Measurements from ENCODE around the gene TM7SF2. TPM values are rescaled to one million over a fixed set of nuclear protein-coding genes. Genes with fewer than 3 reads are reported as not detected.

Gene TM7SF2
- total RNA-seq, 1 donor from 2014 or later: 8.4 TPM

DNA sequence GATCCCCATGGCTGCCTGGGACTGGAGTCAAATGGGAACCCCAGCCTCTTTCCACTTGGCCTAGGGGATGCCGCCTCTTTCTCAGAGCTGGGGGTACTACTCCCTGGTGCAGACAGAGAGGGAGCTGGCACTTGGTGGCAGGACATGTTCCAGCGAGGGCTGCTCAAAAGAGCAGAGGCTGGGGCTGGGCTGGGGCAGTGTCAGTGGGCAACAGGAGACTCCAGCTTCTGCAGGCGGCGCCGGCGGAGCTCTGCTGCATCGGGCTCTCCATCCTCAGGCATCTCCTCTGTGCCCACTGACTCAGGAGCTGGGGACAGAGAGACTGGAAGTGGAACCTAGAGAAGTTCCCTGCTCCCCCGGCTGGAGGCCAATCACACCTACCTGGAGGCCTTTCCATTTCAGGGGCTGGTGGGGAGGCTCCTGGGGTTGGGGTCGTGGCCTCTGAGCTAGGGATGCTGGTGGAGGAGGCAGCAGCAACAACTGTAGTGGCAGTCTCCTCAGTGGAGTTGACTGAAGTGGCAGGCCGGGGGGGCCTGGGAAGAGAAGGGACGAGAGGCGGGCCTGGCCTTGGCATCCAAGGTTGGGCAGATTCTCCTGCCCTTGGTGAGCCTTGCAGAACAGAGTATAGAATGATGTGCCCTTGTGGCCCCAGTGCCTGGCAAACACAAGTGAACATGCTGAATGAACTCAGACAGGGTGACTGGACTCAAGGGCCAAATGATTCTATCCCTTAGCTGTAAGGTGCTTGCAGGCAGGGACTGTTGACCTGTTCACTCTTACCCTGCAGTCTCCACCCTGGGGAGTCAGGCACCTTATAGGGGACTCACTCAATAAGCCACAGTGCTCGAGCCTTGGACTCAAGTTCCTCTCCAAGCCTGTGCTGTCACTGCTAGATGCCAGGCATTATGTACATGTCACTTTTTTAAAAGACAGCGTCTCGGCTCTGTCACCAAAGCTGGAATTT, 16.8 kb downstream of the TM7SF2 start:
- Histone ChIP-seq H3K4me3 (ENCODE audit: low read length in 3 of 3) (no peak overlapping the region), H3K4me1 (ENCODE audit: control insufficient read depth in 3 of 3, insufficient read depth in 3 of 3, low read length in 3 of 3) (peaks cover 20 to 33% (median 20%) of the 10 kb centered on the region in 3 donors), H3K36me3 (ENCODE audit: control insufficient read depth in 3 of 3, insufficient read depth in 3 of 3, low read length in 3 of 3) (peaks cover 80 to 83% (median 83%) of the 10 kb centered on the region in 3 donors), H3K27me3 (ENCODE audit: control insufficient read depth in 3 of 3, insufficient read depth in 3 of 3, low read length in 3 of 3) (no peaks in the 10 kb centered on the region), H3K27ac (ENCODE audit: low read depth, low read length) (no peak overlapping the region), H3K9me3 (ENCODE audit: control insufficient read depth in 3 of 3, low read length in 3 of 3) (no peaks in the 10 kb centered on the region), H3K9ac (ENCODE audit: low read depth in 1 of 3, low read length in 3 of 3) (no peak overlapping the region)

DNA sequence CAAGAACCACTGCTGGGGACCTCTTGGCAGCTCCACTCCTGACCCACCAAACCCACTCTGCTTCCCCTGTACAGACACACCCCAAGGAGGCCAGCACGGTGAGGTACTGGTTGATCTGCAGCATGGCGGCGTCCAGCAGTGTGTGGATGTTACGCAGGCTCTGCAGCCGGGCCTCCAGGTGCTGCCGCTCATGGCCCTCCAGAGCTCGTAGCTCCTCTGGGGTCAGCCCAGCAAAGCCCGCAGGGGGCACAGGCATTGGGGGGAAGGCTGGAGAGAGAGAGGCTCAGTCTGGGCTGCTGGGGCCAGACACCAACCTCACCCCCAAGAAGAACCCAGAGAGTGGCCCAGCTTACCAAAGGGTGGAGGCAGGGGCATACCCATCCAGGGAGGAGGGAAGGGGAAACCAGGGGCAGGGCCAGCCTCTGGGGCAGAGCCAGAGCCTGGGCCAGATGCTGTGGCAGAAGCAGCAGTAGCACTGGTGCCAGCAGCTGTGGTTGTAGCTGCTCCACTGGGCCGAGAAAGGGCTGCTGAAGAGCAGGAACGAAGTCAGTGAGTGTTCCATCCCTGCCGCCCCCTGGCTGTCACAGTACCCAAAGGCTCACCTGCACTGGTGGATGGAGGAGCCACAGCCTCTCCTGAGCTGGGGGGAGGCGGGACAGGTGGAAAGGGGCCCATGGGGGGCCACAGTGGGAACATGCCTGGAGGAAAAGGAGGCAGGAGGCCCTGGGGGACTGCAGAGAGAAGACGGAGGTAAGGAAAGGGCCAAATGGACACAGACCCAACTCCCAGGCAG, 18.2 kb downstream of the TM7SF2 start:
- Histone ChIP-seq H3K9ac (ENCODE audit: low read depth in 1 of 3, low read length in 3 of 3) (no peak overlapping the region), H3K4me1 (ENCODE audit: control insufficient read depth in 3 of 3, insufficient read depth in 3 of 3, low read length in 3 of 3) (peaks cover 24 to 40% (median 25%) of the 10 kb centered on the region in 3 donors), H3K27ac (ENCODE audit: low read depth, low read length) (no peak overlapping the region), H3K36me3 (ENCODE audit: control insufficient read depth in 3 of 3, insufficient read depth in 3 of 3, low read length in 3 of 3) (peaks cover 75 to 79% (median 78%) of the 10 kb centered on the region in 3 donors), H3K4me3 (ENCODE audit: low read length in 3 of 3) (no peak overlapping the region), H3K27me3 (ENCODE audit: control insufficient read depth in 3 of 3, insufficient read depth in 3 of 3, low read length in 3 of 3) (no peaks in the 10 kb centered on the region), H3K9me3 (ENCODE audit: control insufficient read depth in 3 of 3, low read length in 3 of 3) (no peaks in the 10 kb centered on the region)

DNA sequence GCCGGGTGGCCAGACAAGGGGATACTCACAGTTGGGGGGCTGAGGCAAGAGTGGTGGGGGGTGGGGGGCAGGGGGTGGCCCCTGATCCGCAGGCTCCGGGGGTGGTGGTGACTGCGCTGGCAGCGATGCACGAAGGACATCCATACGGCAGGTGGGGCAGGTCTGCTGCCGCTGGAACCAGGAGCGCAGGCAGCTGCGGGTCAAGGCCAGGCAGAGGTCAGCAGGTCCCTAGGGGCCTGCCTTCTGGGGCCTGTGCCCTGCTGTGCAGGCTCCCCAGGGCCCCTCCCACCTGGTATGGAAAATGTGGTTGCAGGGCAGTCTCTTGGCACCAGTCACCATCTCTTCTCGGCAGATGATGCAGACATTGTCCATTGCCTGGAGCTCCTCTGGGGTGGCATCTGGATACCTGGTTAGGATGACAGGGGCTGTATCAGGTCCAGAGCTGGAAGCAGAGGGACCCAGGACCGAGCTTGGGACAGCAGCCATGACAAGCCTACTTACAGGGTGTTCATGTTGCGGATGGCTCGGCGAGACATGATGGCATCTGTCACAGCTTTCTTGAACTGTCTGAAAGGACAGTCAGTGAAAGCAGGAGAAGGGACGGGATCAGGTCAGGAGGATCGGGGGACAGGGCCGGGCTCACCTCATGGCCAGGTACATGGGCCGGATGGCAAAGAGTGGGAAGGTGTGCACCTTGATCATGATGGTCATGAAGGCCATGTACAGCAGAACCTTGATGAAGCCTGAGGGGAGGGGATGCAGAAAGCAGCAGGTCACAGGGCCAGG, 19.2 kb downstream of the TM7SF2 start:
- Histone ChIP-seq H3K36me3 (ENCODE audit: control insufficient read depth in 3 of 3, insufficient read depth in 3 of 3, low read length in 3 of 3) (peaks cover 66 to 70% (median 68%) of the 10 kb centered on the region in 3 donors), H3K27ac (ENCODE audit: low read depth, low read length) (no peak overlapping the region)

DNA sequence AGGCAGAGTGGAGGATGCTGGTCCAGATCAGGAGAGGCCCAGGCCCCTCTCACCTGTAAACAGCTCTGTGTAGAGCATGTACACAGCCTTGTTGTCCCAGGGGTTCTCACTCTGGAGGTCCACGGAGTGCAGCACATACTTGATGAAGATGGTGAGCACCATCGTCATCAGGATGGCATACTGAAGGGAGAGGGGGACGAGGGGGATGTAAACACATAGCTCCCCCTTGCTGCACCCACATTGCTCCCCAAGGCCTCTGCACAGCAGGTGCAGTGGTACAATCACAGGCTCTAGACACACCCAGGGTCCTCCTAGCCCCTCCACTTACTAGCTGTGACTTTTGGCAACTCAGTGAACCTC, 19.7 kb downstream of the TM7SF2 start:
- H3K4me1 ChIP-seq (ENCODE audit: control insufficient read depth in 3 of 3, insufficient read depth in 3 of 3, low read length in 3 of 3): peaks cover 35 to 54% (median 35%) of the 10 kb centered on the region in 3 donors
- H3K4me3 ChIP-seq (ENCODE audit: low read length in 3 of 3): no peak overlapping the region
- H3K9ac ChIP-seq (ENCODE audit: low read depth in 1 of 3, low read length in 3 of 3): no peak overlapping the region
- H3K27me3 ChIP-seq (ENCODE audit: control insufficient read depth in 3 of 3, insufficient read depth in 3 of 3, low read length in 3 of 3): no peaks in the 10 kb centered on the region
- H3K27ac ChIP-seq (ENCODE audit: low read depth, low read length): no peak overlapping the region
- H3K9me3 ChIP-seq (ENCODE audit: control insufficient read depth in 3 of 3, low read length in 3 of 3): no peaks in the 10 kb centered on the region
- peaks cover 62 to 64% (median 63%) of the 10 kb centered on the region in 3 donors for H3K36me3 ChIP-seq (ENCODE audit: control insufficient read depth in 3 of 3, insufficient read depth in 3 of 3, low read length in 3 of 3)

More for the DNA sequence above, 19.2 kb downstream of the TM7SF2 start:
- peaks cover 31 to 48% (median 33%) of the 10 kb centered on the region in 3 donors for H3K4me1 ChIP-seq (ENCODE audit: control insufficient read depth in 3 of 3, insufficient read depth in 3 of 3, low read length in 3 of 3)
- no peaks in the 10 kb centered on the region for H3K9me3 ChIP-seq (ENCODE audit: control insufficient read depth in 3 of 3, low read length in 3 of 3)
- no peak overlapping the region for H3K9ac ChIP-seq (ENCODE audit: low read depth in 1 of 3, low read length in 3 of 3)
- no peak overlapping the region for H3K4me3 ChIP-seq (ENCODE audit: low read length in 3 of 3)
- H3K27me3 ChIP-seq (ENCODE audit: control insufficient read depth in 3 of 3, insufficient read depth in 3 of 3, low read length in 3 of 3): no peaks in the 10 kb centered on the region

DNA sequence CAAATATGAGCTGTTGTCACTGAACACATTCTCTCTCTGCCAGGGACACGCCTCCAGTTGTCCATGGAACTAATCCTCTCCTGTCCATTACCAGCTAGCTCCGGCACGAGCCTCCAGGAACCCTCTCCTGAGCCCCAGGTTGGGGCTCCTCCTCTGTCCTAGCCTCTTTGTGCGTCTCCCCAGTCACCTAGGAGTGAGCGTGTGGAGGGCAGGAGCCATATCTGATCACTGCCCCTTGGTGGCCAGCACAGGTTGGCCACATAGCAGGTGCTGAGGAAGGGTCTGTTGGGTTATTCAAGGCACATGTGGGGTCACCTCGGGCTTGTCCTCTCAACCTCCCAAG, 20.2 kb downstream of the TM7SF2 start:
- no peak overlapping the region for H3K27ac ChIP-seq (ENCODE audit: low read depth, low read length)
- H3K27me3 ChIP-seq (ENCODE audit: control insufficient read depth in 3 of 3, insufficient read depth in 3 of 3, low read length in 3 of 3): no peaks in the 10 kb centered on the region
- peaks cover 35 to 57% (median 35%) of the 10 kb centered on the region in 3 donors for H3K4me1 ChIP-seq (ENCODE audit: control insufficient read depth in 3 of 3, insufficient read depth in 3 of 3, low read length in 3 of 3)
- no peak overlapping the region for H3K4me3 ChIP-seq (ENCODE audit: low read length in 3 of 3)
- H3K9me3 ChIP-seq (ENCODE audit: control insufficient read depth in 3 of 3, low read length in 3 of 3): no peaks in the 10 kb centered on the region
- peaks cover 59% of the 10 kb centered on the region in 3 donors for H3K36me3 ChIP-seq (ENCODE audit: control insufficient read depth in 3 of 3, insufficient read depth in 3 of 3, low read length in 3 of 3)
- peak overlapping the region in 1 of 3 donors; percentile 8 for H3K9ac ChIP-seq (ENCODE audit: low read depth in 1 of 3, low read length in 3 of 3)

DNA sequence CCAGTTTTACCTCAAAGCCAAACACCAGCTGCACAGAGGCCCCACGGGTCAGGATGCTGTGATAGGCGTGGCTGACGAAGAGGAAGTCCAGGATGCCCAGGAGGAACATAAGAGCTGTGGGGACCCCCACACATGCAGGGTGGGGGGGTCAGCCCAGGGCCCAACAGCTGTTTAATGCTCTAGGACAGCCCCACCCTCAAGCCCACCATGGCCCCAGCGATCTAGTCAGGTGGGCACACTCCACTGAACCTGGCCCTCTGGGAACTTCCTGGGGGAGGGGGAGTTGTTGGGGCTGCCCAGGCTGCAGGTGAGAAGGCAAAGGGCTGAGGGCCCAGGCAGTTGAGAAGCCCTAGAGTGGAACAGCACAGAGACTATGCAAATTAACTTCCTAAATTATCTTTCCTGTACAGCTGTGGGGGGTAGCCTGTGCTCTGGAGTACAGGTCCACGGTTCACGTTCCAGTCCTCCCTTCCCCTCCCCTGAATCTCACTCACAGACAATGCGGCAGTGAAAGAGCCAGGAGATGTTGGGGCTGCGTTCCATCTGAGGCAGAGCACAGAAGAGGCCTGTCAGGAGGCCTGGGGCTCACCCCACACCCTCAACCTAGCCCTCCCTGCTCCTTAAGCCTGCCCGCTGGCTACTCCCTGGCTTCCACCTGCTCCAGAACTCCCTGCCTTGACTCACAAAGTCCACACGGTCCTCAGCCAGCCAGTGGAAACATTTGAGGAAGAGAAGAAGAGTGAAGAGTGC, 20.7 kb downstream of the TM7SF2 start:
- Histone ChIP-seq H3K36me3 (ENCODE audit: control insufficient read depth in 3 of 3, insufficient read depth in 3 of 3, low read length in 3 of 3) (peaks cover 54 to 56% (median 54%) of the 10 kb centered on the region in 3 donors), H3K27ac (ENCODE audit: low read depth, low read length) (peak overlapping the region; percentile 100), H3K27me3 (ENCODE audit: control insufficient read depth in 3 of 3, insufficient read depth in 3 of 3, low read length in 3 of 3) (no peaks in the 10 kb centered on the region), H3K4me1 (ENCODE audit: control insufficient read depth in 3 of 3, insufficient read depth in 3 of 3, low read length in 3 of 3) (peaks cover 35 to 57% (median 35%) of the 10 kb centered on the region in 3 donors), H3K4me3 (ENCODE audit: low read length in 3 of 3) (peak overlapping the region in 1 of 3 donors; percentile 93), H3K9ac (ENCODE audit: low read depth in 1 of 3, low read length in 3 of 3) (peak overlapping the region; percentile 8 to 100 (median 99)), H3K9me3 (ENCODE audit: control insufficient read depth in 3 of 3, low read length in 3 of 3) (no peaks in the 10 kb centered on the region)

DNA sequence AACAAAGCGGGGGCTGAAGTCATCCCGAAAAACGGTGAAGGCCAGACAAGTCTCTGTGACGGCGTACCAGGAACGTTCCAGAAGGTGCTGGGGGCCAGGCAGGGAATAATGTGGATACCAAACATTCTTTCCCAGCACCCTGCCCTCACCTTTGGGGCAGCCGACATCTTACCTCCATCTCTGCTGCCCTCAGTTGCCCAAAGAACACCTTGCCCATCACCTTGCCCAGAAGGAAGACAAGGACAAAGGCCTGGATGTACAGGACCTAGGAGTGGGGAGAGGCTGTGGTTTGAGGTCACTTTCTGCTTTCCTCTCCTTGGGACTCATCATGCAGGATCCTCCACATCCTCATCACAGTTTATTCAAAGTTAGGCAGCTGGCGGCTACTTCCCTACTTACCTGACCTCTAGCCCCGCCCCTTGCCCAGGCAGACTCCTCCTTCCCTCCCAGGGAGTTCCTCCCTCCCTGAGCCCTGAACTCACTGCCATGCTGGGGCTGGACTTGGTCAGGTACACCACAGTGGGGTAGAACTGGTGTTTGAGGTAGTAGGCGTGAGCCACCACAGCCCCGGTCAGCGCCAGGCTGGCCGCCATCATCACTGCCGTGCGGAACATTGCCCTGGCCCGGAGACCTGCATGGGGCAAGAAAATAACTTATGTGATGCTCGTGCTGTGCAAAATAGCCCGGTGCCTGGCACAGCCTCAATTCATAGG, 21.5 kb downstream of the TM7SF2 start:
- H3K27ac ChIP-seq (ENCODE audit: low read depth, low read length): peak overlapping the region; percentile 100
- peak overlapping the region; percentile 99 to 100 (median 99) for H3K9ac ChIP-seq (ENCODE audit: low read depth in 1 of 3, low read length in 3 of 3)
- peaks cover 35 to 57% (median 35%) of the 10 kb centered on the region in 3 donors for H3K4me1 ChIP-seq (ENCODE audit: control insufficient read depth in 3 of 3, insufficient read depth in 3 of 3, low read length in 3 of 3)
- H3K4me3 ChIP-seq (ENCODE audit: low read length in 3 of 3): peak overlapping the region; percentile 93 to 98 (median 94)
- H3K9me3 ChIP-seq (ENCODE audit: control insufficient read depth in 3 of 3, low read length in 3 of 3): no peaks in the 10 kb centered on the region
- peaks cover 48 to 51% (median 48%) of the 10 kb centered on the region in 3 donors for H3K36me3 ChIP-seq (ENCODE audit: control insufficient read depth in 3 of 3, insufficient read depth in 3 of 3, low read length in 3 of 3)
- H3K27me3 ChIP-seq (ENCODE audit: control insufficient read depth in 3 of 3, insufficient read depth in 3 of 3, low read length in 3 of 3): no peaks in the 10 kb centered on the region

DNA sequence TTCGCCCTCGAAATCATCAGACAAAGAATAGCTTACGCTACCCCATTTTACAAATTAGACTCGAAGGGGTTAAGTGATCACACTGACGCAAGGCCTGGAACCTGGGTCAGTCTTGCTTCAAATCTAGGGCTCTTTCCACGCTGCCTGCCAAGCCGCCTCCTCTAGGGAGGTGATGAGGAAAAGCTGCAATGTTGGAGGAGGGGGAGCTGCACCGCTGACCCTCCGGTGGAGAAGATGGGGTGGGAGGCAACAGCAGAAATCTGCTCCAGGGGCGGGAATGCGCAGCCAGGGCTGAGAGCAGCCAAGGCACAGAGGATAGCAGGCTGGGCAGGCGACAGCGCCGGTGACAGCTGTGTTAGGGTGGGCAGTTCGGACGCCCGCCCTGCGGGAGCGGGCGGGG, 22.1 kb downstream of the TM7SF2 start:
- H3K27me3 ChIP-seq (ENCODE audit: control insufficient read depth in 3 of 3, insufficient read depth in 3 of 3, low read length in 3 of 3): no peaks in the 10 kb centered on the region
- H3K4me3 ChIP-seq (ENCODE audit: low read length in 3 of 3): peak overlapping the region; percentile 93 to 98 (median 94)

More for the DNA sequence above, 22.1 kb downstream of the TM7SF2 start:
- Histone ChIP-seq H3K9ac (ENCODE audit: low read depth in 1 of 3, low read length in 3 of 3) (peak overlapping the region; percentile 99 to 100 (median 99)), H3K27ac (ENCODE audit: low read depth, low read length) (peak overlapping the region; percentile 100), H3K36me3 (ENCODE audit: control insufficient read depth in 3 of 3, insufficient read depth in 3 of 3, low read length in 3 of 3) (peaks cover 42 to 46% (median 42%) of the 10 kb centered on the region in 3 donors), H3K9me3 (ENCODE audit: control insufficient read depth in 3 of 3, low read length in 3 of 3) (no peaks in the 10 kb centered on the region), H3K4me1 (ENCODE audit: control insufficient read depth in 3 of 3, insufficient read depth in 3 of 3, low read length in 3 of 3) (peaks cover 35 to 57% (median 35%) of the 10 kb centered on the region in 3 donors)
